IgD-negative memory B cell (primary cell): Measurements from ENCODE around the gene RHBDD1. TPM values are rescaled to one million over a fixed set of nuclear protein-coding genes. Genes with fewer than 3 reads are reported as not detected.

Source experiments
- H3K27ac Mint-ChIP-seq, 3 donors: one replicate each; pipeline ENCODE4 v1.8.0; 2020 to 2022; ENCODE audit warnings: mild to moderate bottlenecking in 3 of 3, mixed read lengths in 3 of 3, moderate library complexity in 1 of 3
- H3K27me3 Mint-ChIP-seq: one replicate; pipeline ENCODE4 v1.8.0; 2021; ENCODE audit warnings: mixed read lengths
- H3K36me3 Mint-ChIP-seq: one replicate; pipeline ENCODE4 v1.8.0; 2020; ENCODE audit warnings: mild to moderate bottlenecking, mixed read lengths
- H3K4me1 Mint-ChIP-seq, 3 donors: one replicate each; pipeline ENCODE4 v1.8.0; 2020 to 2022; ENCODE audit warnings: mixed read lengths in 3 of 3, mild to moderate bottlenecking in 1 of 3
- H3K4me3 Mint-ChIP-seq, 4 donors: one replicate each; pipeline ENCODE4 v1.8.0; 2020 to 2022; ENCODE audit warnings: mild to moderate bottlenecking in 4 of 4, mixed read lengths in 4 of 4, moderate library complexity in 3 of 4
- H3K9me3 Mint-ChIP-seq, 3 donors: one replicate each; pipeline ENCODE4 v1.8.0; 2020 to 2021; ENCODE audit warnings: mixed read lengths in 3 of 3, mild to moderate bottlenecking in 1 of 3
- polyA plus RNA-seq: library from polyadenylated mRNA; unstranded; fragments of 300-500 nt; fragmentation: Illumina TruSeq; gene quantifications from one replicate; pipeline ENCODE4 v1.2.3, GENCODE V29; 2021

Gene RHBDD1
- polyA plus RNA-seq, 1 donor from 2014 or later = 32.0 TPM

- H3K4me1 Mint-ChIP-seq = peaks cover 29 to 31% (median 31%) of the 10 kb centered on the region in 3 donors
Observed at GRCh38 chr2:226796840-226797288, 39.0 kb upstream of the RHBDD1 start.

DNA sequence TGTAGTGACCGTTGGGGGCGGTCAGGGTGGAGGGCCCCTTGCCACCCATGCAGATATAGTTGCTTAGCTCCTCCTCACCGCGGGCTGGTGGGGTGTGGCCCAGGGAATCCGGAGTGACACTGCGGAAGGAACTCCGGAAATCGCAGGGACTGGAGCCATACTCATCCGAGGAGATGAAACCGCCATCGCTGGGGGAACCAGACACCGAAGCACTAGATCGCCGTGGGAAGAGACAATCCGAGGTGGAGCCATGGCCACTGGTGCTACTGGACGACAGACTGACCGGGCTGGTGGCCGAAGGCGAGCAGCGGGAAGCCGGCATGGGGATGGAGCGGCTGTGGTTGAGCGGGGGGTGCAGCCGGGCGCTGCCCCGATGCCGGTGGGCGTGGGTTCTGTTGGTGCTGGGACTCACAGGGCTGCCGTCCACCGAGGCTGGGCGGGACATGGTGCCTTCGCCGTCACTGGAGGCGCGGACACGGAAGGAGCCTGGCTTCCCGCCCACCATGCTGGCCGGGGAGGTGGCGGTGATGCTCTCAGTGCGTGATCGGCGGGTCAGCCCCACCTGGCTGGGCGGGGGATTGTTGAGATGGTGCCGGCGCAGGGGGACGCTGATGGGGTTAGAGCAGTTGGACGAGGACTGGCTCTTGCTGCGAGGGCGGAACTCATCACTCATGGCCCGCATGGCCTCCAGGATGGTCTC lies 38.4 kb upstream of the RHBDD1 start:
- Mint-ChIP-seq H3K27ac (peak overlapping the region in 1 of 3 donors; percentile 90), H3K9me3 (no peaks in the 10 kb centered on the region), H3K36me3 (no peaks in the 10 kb centered on the region), H3K4me3 (peak overlapping the region in 3 of 4 donors; percentile 83 to 97 (median 88)), H3K4me1 (peaks cover 26 to 28% (median 26%) of the 10 kb centered on the region in 3 donors), H3K27me3 (no peaks in the 10 kb centered on the region)

More at GRCh38 chr2:226796840-226797288, 39.0 kb upstream of the RHBDD1 start:
- H3K27me3 Mint-ChIP-seq = no peaks in the 10 kb centered on the region
- H3K36me3 Mint-ChIP-seq = no peaks in the 10 kb centered on the region
- peak overlapping the region in 1 of 3 donors; percentile 68 for H3K27ac Mint-ChIP-seq
- H3K4me3 Mint-ChIP-seq = peak overlapping the region in 2 of 4 donors; percentile 83 to 86
- no peaks in the 10 kb centered on the region for H3K9me3 Mint-ChIP-seq

GRCh38 chr2:226797989-226798421 lies 37.8 kb upstream of the RHBDD1 start:
- Mint-ChIP-seq H3K36me3 (no peaks in the 10 kb centered on the region), H3K9me3 (no peaks in the 10 kb centered on the region), H3K27me3 (no peaks in the 10 kb centered on the region), H3K4me3 (peak overlapping the region; percentile 88 to 97 (median 96)), H3K27ac (peak overlapping the region in 1 of 3 donors; percentile 90), H3K4me1 (peaks cover 25 to 26% (median 26%) of the 10 kb centered on the region in 3 donors)

DNA sequence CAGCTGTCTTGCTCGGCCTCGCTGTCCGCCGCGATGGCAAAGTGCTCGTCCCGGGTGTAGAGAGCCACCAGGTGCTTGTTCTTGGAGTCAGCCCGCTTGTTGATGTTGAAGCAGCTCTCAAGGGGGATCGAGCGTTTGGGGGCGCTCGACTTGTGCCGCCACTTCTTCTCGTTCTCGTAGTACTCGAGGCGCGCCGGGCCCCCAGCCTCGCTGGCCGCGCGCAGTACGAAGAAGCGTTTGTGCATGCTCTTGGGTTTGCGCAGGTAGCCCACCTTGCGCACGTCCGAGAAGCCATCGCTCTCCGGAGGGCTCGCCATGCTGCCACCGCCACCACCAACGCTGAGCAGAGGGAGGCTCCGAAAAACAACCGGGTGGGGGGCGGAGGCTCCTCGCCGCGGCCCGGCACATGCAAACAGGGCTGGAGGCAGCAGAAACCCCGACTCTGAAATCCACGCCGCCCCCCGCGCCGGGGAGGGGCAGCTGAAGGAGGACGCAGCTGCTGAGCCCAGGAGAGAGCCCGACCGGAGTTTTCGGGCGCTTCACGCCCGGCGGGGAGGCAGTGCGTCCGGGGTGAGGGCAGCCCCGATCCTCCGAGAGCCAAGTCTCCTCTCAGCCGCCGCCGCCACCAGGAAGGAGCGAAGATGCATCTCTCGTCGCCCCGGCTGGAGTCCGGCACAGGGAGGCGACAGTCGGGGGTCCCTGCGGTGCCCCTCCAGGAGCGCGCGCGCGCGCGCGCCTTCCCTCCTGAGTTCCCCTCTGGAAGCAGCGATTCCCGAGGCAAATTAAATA lies 37.2 kb upstream of the RHBDD1 start:
- H3K36me3 Mint-ChIP-seq = no peaks in the 10 kb centered on the region
- H3K9me3 Mint-ChIP-seq = no peaks in the 10 kb centered on the region
- peaks cover 21 to 25% (median 24%) of the 10 kb centered on the region in 3 donors for H3K4me1 Mint-ChIP-seq
- peak overlapping the region; percentile 88 to 97 (median 96) for H3K4me3 Mint-ChIP-seq
- no peaks in the 10 kb centered on the region for H3K27me3 Mint-ChIP-seq
- peak overlapping the region in 2 of 3 donors; percentile 76 to 90 for H3K27ac Mint-ChIP-seq

DNA sequence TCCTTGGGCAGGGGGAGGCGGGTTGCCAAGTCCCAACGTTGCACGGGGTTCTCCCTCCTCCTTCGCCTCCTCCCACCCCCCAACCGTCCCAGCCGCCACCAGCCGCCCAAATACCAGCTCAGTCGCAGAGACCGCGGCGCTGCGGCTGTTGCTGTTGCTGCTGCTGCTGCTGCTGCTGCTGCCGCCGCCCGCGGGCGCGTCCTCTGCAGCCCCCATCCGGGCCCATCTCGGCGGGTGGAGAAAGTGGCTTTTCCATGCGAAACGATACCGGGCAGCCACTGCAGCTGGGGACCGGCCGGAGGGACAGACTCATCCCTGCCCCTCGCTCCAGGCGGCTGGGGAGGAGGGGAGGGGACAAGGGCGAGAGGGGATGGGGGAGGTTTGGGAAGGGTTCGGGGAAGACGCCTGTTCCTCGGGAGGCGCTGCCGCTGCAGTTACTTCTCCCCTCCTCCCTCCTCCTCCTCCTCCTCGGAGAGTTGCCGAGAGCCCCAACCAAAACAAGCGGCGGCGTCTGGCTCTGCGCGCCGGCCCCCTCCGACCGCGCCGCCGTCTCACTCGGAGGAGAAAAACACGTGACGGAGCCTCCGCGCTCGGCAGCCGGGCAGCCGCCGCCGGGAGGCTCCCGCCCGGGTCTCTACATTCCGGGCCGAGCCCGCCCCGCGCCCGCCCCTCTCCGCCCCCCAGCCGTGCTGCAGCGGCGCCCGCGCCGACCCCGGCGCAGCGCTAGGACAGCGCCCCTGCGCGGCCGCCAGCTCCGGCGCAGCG lies 36.5 kb upstream of the RHBDD1 start, which contains the start of gene IRS1:
IRS1 (minus strand) TSS at position 610 of the 765 bp plus-strand sequence. CDS start 1,082 bp downstream, outside the sequence.
- H3K4me1 Mint-ChIP-seq = peaks cover 15 to 18% (median 18%) of the 10 kb centered on the region in 3 donors

GRCh38 chr2:226799976-226800940 lies 35.6 kb upstream of the RHBDD1 start:
- H3K36me3 Mint-ChIP-seq = no peaks in the 10 kb centered on the region
- peaks cover 3% of the 10 kb centered on the region for H3K27me3 Mint-ChIP-seq
- H3K27ac Mint-ChIP-seq = peak overlapping the region in 2 of 3 donors; percentile 64 to 94
- H3K9me3 Mint-ChIP-seq = no peaks in the 10 kb centered on the region
- H3K4me3 Mint-ChIP-seq = peak overlapping the region; percentile 84 to 94 (median 90)
- peaks cover 12 to 17% (median 15%) of the 10 kb centered on the region in 3 donors for H3K4me1 Mint-ChIP-seq

More for the DNA sequence above, 36.5 kb upstream of the RHBDD1 start, which contains the start of gene IRS1:
- peaks cover under 1% of the 10 kb centered on the region for H3K27me3 Mint-ChIP-seq
- peak within 1 kb of the TSS; percentile 88 to 97 (median 96) for H3K4me3 Mint-ChIP-seq
- H3K27ac Mint-ChIP-seq = peak within 1 kb of the TSS; percentile 76 to 94 (median 90)
- no peaks in the 10 kb centered on the region for H3K9me3 Mint-ChIP-seq
- no peaks in the 10 kb centered on the region for H3K36me3 Mint-ChIP-seq

GRCh38 chr2:226800941-226801784 lies 34.7 kb upstream of the RHBDD1 start:
- peaks cover 12 to 17% (median 15%) of the 10 kb centered on the region in 3 donors for H3K4me1 Mint-ChIP-seq
- peaks cover 3% of the 10 kb centered on the region for H3K27me3 Mint-ChIP-seq
- H3K27ac Mint-ChIP-seq = peak overlapping the region; percentile 46 to 94 (median 64)
- no peaks in the 10 kb centered on the region for H3K9me3 Mint-ChIP-seq
- peak overlapping the region; percentile 84 to 94 (median 90) for H3K4me3 Mint-ChIP-seq
- H3K36me3 Mint-ChIP-seq = no peaks in the 10 kb centered on the region

DNA sequence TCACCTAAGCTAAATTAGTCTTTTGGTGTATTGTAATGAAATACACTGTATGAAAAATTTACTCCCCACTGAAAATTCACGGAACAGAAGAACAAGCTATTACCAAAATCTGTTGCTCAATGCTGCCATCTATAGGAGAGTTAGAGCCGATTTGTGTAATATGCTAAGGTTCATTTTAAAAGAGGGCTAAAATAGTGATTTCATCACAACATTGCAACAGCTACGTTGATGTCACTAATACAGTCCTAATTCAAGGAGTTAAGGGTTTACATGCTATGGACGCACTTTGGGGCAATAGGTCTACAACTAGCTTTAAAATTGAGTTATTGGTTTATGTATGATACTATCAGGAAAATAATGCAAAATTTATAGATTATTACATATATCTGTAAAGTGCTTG lies 33.3 kb upstream of the RHBDD1 start:
- Mint-ChIP-seq H3K27me3 (peaks cover 8% of the 10 kb centered on the region), H3K36me3 (no peaks in the 10 kb centered on the region)

DNA sequence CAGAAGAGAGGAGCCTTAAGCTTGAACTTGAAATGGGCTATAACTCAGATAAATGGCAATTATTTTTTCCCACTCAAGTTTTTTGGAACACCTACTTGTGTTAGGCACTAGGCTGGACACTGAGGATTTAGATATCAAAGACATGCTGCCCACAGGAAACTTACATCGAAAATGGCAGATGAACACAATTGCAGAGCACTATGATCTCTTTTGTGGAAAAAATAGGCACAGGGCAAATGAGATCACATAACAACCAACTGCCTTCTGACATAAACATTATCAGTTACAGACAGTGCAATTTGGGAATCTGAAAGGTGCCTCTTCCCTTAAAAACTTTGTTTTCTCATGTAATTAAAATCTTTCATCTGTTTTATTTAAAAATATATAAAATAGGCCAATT lies 32.4 kb upstream of the RHBDD1 start:
- H3K27ac Mint-ChIP-seq = no peak overlapping the region
- peaks cover 15% of the 10 kb centered on the region for H3K27me3 Mint-ChIP-seq
- H3K4me3 Mint-ChIP-seq = no peak overlapping the region
- no peaks in the 10 kb centered on the region for H3K9me3 Mint-ChIP-seq
- H3K36me3 Mint-ChIP-seq = no peaks in the 10 kb centered on the region
- peaks cover 8 to 17% (median 15%) of the 10 kb centered on the region in 3 donors for H3K4me1 Mint-ChIP-seq

More for the DNA sequence above, 33.3 kb upstream of the RHBDD1 start:
- H3K9me3 Mint-ChIP-seq = no peaks in the 10 kb centered on the region
- no peak overlapping the region for H3K27ac Mint-ChIP-seq
- H3K4me3 Mint-ChIP-seq = peak overlapping the region in 3 of 4 donors; percentile 13 to 61 (median 59)
- peaks cover 10 to 17% (median 15%) of the 10 kb centered on the region in 3 donors for H3K4me1 Mint-ChIP-seq

- peaks cover 0 to 2% (median 2%) of the 10 kb centered on the region in 3 donors for H3K4me1 Mint-ChIP-seq
- H3K27ac Mint-ChIP-seq = no peak overlapping the region
- no peak overlapping the region for H3K4me3 Mint-ChIP-seq
- H3K27me3 Mint-ChIP-seq = peaks cover 4% of the 10 kb centered on the region
- H3K36me3 Mint-ChIP-seq = no peaks in the 10 kb centered on the region
- H3K9me3 Mint-ChIP-seq = peaks cover 0 to 3% (median 0%) of the 10 kb centered on the region in 3 donors
Observed at GRCh38 chr2:226813148-226813701, 22.6 kb upstream of the RHBDD1 start.

DNA sequence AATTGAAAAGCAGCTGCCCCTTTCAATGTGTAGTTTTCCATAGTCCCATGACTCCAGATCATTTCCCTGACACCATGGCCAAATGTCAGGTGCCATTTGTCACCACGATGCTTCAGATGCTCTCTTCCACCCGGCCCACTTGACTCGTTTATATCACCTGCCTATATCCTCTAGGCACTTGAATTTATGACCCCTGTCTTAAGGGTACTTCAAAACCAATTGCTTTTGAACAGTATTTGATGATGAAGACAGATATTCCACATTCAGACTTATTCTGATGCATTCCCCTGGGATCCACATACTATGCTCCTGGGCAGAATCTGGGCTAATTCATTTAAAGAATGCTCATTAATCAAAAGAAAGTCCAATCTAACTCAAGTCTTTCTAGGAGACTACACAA lies 16.9 kb upstream of the RHBDD1 start:
- H3K27ac Mint-ChIP-seq = no peak overlapping the region
- no peaks in the 10 kb centered on the region for H3K4me1 Mint-ChIP-seq
- H3K36me3 Mint-ChIP-seq = no peaks in the 10 kb centered on the region
- peaks cover 0 to 4% (median 2%) of the 10 kb centered on the region in 3 donors for H3K9me3 Mint-ChIP-seq
- H3K4me3 Mint-ChIP-seq = no peak overlapping the region
- H3K27me3 Mint-ChIP-seq = no peaks in the 10 kb centered on the region

DNA sequence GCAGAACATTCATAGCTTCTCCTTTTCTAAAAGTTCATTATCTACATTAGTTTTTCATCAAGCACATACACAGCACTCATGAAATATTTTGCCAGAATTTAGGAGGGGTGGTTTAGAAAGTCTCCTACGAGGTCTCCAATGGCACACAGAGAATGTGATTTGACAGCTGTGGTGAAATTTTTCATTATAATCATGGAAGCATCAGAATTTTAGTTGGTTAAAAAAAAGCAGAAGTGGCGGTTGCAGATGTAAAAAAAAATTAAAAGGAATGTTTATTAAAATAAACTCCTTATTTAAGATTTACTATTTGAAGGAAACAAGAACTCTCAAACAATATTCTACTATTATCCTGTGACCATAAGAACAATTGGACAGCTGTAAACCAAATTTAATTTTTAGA lies 10.8 kb upstream of the RHBDD1 start:
- Mint-ChIP-seq H3K27ac (no peak overlapping the region), H3K36me3 (no peaks in the 10 kb centered on the region), H3K9me3 (peaks cover 0 to 4% (median 2%) of the 10 kb centered on the region in 3 donors), H3K27me3 (no peaks in the 10 kb centered on the region), H3K4me3 (no peak overlapping the region), H3K4me1 (peaks cover 0 to 6% (median 0%) of the 10 kb centered on the region in 3 donors)
